NCI-H82 (cell line): ENCODE results near the gene MAP4K4.
A peak's percentile ranks its signal among the peaks of the same experiment; 100 is the strongest.

Experiments
- DNase-seq: peaks from one replicate; lab custom pipeline; 2025; lab: John Stamatoyannopoulos, UW

The MAP4K4 gene

DNA sequence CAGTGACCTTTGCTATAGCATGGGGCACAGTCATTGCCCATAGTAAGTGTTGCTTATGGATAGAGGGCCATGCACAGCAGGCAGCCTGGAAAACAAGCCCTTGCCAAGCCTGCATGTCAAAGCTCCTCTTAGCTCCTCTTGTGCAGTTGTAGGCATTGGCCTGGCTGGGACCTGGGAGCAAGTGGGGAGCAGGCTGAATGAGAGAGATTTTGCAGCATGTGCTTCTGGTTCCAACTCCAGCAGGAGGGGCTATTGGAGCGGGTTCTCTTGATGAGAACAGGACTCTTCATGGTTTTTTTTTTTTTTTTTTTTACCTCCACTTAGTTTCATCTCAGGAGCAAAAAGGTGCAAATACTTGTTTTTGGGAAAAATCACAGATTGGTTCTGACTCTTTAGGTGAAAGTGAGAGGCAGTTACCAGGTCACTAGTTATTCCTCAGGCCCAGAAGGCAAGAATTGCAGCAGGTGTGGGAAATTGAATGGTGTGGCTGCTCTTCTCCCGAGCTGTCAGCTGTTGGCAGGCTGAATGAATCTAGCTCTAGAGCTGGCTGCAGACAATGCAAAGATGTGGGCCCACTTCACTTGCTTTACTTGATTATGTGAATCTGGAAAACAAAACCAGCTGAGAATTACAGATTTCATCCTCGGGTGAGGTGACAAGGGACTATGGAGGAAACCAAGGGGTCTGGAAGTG, 95.9 kb downstream of the MAP4K4 start:
- DNase-seq: peak; percentile 28

DNA sequence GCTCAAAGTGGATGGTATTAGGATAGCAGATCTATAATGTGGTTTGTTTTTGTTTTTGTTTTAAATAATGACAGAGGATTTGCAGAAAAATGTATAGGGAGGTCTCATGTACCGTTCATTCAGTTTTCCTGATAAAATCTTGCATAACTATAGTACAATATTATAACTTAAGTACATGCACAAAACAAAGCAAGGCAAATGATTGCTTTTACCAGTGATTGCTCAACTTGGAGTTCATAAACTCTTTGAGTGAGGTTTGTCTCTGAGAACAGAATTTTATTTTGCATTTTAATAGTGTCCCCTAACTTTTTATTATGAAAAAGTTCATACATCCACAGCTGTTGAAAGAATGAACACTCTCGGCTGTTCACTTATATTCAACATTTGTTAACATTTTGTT, 96.6 kb downstream of the MAP4K4 start:
- DNase-seq: no peak

- DNase-seq: no peak
Measured at GRCh38 chr2:101795033-101795432, 97.5 kb downstream of the MAP4K4 start.

GRCh38 chr2:101796825-101797600, 99.5 kb downstream of the MAP4K4 start:
- no peak for DNase-seq

DNA sequence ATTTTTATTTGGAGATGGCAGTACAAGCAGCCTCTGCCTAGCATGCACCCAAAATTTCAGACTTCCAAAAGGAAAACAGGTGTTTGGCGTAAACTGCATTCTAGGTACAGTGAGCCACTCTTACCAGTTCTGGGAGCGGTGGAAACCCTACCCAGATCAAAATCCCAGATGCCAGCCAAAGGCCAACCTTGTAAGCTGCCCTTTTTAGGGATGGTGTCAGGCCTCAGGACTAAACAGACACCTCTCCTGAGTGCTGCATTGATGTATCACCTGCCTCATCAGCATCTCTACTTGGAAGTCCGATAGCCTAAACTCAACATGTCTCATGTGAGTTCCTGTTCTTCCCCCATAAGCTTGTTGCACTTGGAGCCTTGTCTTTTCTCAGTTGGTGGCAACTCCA, 104.0 kb downstream of the MAP4K4 start:
- no peak for DNase-seq

DNA sequence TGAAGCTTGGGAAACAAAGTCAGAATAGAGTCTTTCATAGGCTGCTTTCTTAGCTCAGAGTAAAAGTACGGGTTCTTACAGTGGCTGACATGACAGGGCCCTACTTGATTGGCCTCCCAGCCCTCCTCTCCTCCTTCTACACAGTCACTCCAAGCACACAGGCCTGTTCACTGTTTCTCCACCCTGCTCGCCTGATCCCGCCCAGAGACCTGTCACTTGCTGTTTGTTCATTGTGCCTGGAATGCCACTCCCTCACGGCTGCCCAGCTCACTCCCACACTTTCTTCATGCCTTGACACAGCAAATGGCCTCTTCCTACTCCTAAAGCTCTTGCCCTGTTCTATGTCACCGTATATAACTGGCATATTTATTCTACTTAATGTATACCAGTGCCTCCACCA, 104.8 kb downstream of the MAP4K4 start:
- no peak for DNase-seq

DNA sequence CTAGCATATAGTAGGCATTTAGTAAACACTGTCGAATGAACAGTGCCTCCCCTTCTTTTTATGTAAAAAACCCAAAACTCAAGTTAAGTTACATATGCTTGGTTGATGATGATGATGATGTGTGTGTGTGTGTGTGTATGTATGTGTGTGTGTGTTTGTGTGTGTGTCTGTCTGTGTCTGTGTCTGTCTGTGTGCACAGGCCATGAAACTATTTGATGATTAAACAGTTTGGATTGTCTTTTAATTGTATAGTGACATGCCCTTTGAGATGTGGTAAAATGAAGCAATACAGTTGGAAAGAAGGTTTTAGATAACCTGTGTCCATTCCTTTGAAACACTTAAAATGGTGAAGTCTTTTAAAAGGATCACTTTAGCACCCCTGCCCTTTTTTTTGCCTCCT, 105.6 kb downstream of the MAP4K4 start:
- no peak for DNase-seq

GRCh38 chr2:101803945-101804696, 106.6 kb downstream of the MAP4K4 start:
- peak; percentile 99 for DNase-seq

GRCh38 chr2:101805152-101806088, 107.9 kb downstream of the MAP4K4 start:
- DNase-seq: peak; percentile 35

DNA sequence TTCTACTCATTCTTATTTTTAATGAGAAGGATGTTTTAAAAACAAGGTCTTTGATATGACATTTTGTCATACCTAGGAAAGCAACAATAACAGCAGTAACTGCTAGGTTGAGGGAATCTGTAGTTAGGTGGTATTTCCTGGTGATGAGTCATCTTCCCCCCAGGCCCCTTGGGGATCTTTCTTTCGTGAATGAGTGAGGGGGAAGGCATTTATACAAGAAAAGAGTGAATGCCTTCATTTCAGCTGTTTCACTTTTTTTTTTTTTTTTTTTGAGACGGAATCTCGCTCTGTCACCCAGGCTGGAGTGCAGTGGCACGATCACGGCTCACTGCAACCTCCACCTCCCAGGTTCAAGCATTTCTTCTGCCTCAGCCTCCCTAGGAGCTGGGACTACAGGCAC, 108.6 kb downstream of the MAP4K4 start:
- DNase-seq: no peak

- DNase-seq: no peak
Measured at GRCh38 chr2:101806701-101807100, 109.2 kb downstream of the MAP4K4 start.

DNA sequence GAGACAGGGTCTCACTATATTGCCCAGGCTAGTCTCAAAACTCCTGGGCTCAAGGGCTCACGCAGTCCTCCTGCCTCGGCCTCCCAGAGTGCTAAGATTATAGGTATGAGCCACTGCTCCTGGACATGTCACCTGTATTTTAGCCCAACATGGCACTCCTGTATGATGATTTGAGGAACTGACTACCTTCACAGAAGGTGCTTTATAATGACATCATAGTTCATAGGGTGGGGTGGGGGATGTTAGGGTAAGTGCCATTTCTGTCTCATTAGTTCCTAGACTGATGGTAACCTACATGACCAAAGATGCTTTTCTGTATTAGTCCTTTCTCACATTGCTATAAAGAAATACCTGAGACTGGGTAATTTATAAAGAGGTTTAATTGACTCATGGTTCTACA, 109.7 kb downstream of the MAP4K4 start:
- no peak for DNase-seq

DNA sequence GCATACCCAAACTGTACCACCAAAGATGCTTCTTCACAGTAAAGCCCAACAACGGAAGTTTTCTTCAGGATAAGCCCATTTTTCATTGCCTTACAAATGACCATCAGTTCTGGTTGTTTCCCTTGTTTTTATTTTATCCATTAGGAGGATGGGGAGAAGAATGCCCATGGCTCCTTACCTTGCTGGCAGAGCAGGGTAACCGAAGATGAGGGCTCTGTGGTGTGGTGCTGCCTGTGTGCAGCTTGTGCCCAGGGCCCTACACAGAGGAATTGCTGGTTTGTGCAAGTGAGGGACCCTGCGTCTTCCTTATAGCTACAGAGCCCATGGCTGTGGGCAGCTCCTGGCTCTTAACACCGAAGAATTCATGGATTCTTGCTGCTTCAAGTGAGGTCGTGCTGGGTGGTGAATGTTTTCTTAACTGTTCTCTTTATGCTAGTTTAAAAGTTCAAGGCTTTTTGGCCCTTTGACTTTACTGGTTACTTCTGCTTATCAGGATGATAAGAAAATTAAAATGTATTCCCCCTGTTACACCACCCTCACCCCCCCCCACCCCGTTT, 110.6 kb downstream of the MAP4K4 start:
- no peak for DNase-seq

DNA sequence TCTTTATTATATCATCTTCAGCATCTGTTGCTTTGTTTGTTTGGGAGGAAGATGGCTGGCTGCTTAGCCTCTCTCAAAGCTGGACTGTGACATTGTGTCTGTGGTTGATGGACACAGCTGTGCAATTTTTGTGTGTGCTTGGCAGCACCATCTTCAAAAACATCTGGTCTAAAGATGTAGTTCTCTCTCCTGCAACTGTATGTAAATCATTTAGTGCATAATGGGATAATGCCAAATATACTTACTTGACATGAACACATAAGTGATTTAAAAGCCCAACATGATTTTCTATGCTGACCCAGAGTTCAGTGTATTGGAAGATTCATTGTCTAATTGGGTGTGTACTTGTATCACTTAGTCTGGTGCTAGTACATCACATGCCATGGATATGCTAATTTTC, 112.2 kb downstream of the MAP4K4 start:
- DNase-seq: no peak

- no peak for DNase-seq
Measured at GRCh38 chr2:101811226-101812015, 113.9 kb downstream of the MAP4K4 start.

GRCh38 chr2:101812226-101812625, 114.7 kb downstream of the MAP4K4 start:
- DNase-seq: no peak

GRCh38 chr2:101814752-101815151, 117.2 kb downstream of the MAP4K4 start:
- no peak for DNase-seq

DNA sequence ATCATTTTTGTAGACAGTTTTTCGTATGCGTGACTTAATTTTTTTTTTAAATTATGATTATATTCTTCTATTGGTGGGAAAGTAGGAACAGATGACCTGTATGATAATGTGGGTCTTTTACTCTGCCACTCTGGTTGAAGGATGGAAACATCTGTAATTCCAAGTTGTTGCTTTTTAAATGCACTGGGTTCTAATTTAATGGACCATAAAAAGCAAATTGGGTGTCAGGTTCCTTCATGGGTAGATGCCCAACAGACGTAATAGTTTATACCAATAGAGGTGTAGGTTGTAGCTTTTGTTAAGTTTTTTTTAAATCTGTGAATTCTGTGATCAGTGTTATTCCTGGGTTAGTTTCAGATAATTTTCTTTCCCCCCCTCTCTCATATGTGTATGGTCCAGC, 117.6 kb downstream of the MAP4K4 start:
- DNase-seq: no peak

GRCh38 chr2:101815739-101816391, 118.4 kb downstream of the MAP4K4 start:
- DNase-seq: no peak

- no peak for DNase-seq
Measured at GRCh38 chr2:101816598-101816997, 119.1 kb downstream of the MAP4K4 start.
